Measurements from ENCODE around the gene KLHL12.

GRCh38 chr1:202966006-202966898 is 39.2 kb upstream of the KLHL12 start:
- no peak for TF ChIP-seq CTCF (conservative IDR thresholded peaks at IDR 0.05)
- TF ChIP-seq EZH2 (IDR thresholded peaks at IDR 0.05; ENCODE audit: low read depth): no peak

All from PC-9 (cell line).